GM21825 (cell line): Measurements from ENCODE around the gene RFLNA.

ENCODE experiments used
- ATAC-seq: cut with Tn5 transposase; IDR thresholded peaks from one replicate; pipeline ENCODE4 v1.9.1; 2021; ENCODE audit warnings: mild to moderate bottlenecking, moderate library complexity; ENCODE audit not compliant: unreplicated experiment

RFLNA gene

GRCh38 chr12:124354400-124354799, 59.5 kb downstream of the RFLNA start:
- ATAC-seq, result no peak

GRCh38 chr12:124356221-124356620, 61.3 kb downstream of the RFLNA start:
- ATAC-seq, result no peak

- no peak for ATAC-seq
Measured at GRCh38 chr12:124357616-124358015, 62.7 kb downstream of the RFLNA start.

- ATAC-seq, result no peak
Measured at GRCh38 chr12:124358572-124358971, 63.7 kb downstream of the RFLNA start.

- ATAC-seq, result no peak
Measured at GRCh38 chr12:124359671-124360581, 65.0 kb downstream of the RFLNA start.

- ATAC-seq, result no peak
Measured at GRCh38 chr12:124361074-124361970, 66.4 kb downstream of the RFLNA start.

- ATAC-seq, result no peak
Measured at GRCh38 chr12:124361996-124362395, 67.1 kb downstream of the RFLNA start.

- no peak for ATAC-seq
Measured at GRCh38 chr12:124363353-124363965, 68.6 kb downstream of the RFLNA start.

GRCh38 chr12:124364543-124364942, 69.7 kb downstream of the RFLNA start:
- ATAC-seq, result no peak
